WTC11 (cell line): ENCODE data around the gene CBX1.

Experiments used
- ATF6 ChIP-seq: sonication (generic); formaldehyde crosslinking; IDR thresholded peaks from 2 replicates; pipeline ENCODE4 v1.8.1; 2023; ENCODE audit warnings: mild to moderate bottlenecking, missing genetic modification reagents
- CREB1 ChIP-seq: sonication (generic); formaldehyde crosslinking; IDR thresholded peaks from 2 replicates; pipeline ENCODE4 v1.8.0; 2023; ENCODE audit warnings: mild to moderate bottlenecking, missing genetic modification reagents
- CTCF ChIP-seq: fragments of 200-600 bp; IDR thresholded peaks from 2 replicates; pipeline ENCODE4 v1.8.0; 2022; ENCODE audit warnings: antibody characterized with exemption
- GTF2I ChIP-seq: fragments of 250-450 bp; sonication (Bioruptor Pico); conservative IDR thresholded peaks from 2 replicates; pipeline ENCODE4 v1.4.0; 2021; ENCODE audit warnings: mild to moderate bottlenecking
- NR1H2 ChIP-seq: sonication (generic); formaldehyde crosslinking; IDR thresholded peaks from 2 replicates; pipeline ENCODE4 v1.9.0; 2021; ENCODE audit warnings: mild to moderate bottlenecking, moderate library complexity, missing genetic modification reagents
- PRRX2 ChIP-seq: fragments of 250-450 bp; sonication (Bioruptor Pico); IDR thresholded peaks from 2 replicates; pipeline ENCODE4 v1.8.0; 2021; ENCODE audit warnings: mild to moderate bottlenecking
- SP1 ChIP-seq: sonication (generic); formaldehyde crosslinking; conservative IDR thresholded peaks from 2 replicates; pipeline ENCODE4 v1.8.1; 2022; ENCODE audit warnings: missing genetic modification reagents
- TEAD4 ChIP-seq: sonication (generic); formaldehyde crosslinking; IDR thresholded peaks from 2 replicates; pipeline ENCODE4 v1.8.0; 2022; ENCODE audit warnings: mild to moderate bottlenecking, missing genetic modification reagents
- ZBTB43 ChIP-seq: sonication (generic); formaldehyde crosslinking; IDR thresholded peaks from 2 replicates; pipeline ENCODE4 v1.8.1; 2023; ENCODE audit warnings: mild to moderate bottlenecking, missing genetic modification reagents
- ZNF219 ChIP-seq: sonication (generic); formaldehyde crosslinking; IDR thresholded peaks from 2 replicates; pipeline ENCODE4 v1.8.0; 2023; ENCODE audit warnings: missing genetic modification reagents, mild to moderate bottlenecking, borderline replicate concordance
- TF ChIP-seq, protein P1 (sequence below): sonication (generic); formaldehyde crosslinking; IDR thresholded peaks from 2 replicates; pipeline ENCODE4 v1.8.0; 2022; ENCODE audit warnings: mild to moderate bottlenecking, missing genetic modification reagents
- TF ChIP-seq, protein P2 (sequence below): sonication (generic); formaldehyde crosslinking; IDR thresholded peaks from 2 replicates; pipeline ENCODE4 v1.8.1; 2022; ENCODE audit warnings: missing genetic modification reagents, borderline replicate concordance

DNA sequence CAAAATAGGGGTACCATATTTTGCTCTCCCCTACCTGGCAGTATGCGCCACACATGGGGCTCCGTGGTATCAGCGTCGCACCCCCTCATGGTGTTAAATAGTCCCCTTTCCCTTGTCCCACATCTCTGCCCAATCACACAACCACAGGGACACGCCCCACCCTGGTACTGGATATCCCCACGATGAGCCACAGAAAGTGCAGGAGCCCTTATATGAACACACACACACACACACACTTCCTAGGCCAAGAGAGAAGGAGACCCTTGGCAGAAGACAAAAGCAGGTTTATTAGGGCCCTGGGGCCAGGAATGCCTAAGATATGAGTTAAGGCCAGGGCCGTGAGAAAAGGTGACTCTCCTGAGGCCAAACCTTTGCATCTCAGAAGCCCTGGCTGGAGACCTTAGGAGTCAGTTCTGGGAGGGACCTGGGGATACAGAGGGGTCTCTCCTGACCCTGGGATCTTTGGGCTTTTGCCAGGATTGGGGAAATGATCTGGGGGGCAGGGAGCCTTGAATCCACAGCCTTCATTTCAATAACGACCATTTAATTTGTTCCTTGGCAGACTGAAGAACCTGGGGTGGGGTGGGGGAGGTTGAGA, 75.3 kb downstream of the CBX1 start:
- no peak for TF ChIP-seq CTCF
- TF ChIP-seq, protein P1, sequence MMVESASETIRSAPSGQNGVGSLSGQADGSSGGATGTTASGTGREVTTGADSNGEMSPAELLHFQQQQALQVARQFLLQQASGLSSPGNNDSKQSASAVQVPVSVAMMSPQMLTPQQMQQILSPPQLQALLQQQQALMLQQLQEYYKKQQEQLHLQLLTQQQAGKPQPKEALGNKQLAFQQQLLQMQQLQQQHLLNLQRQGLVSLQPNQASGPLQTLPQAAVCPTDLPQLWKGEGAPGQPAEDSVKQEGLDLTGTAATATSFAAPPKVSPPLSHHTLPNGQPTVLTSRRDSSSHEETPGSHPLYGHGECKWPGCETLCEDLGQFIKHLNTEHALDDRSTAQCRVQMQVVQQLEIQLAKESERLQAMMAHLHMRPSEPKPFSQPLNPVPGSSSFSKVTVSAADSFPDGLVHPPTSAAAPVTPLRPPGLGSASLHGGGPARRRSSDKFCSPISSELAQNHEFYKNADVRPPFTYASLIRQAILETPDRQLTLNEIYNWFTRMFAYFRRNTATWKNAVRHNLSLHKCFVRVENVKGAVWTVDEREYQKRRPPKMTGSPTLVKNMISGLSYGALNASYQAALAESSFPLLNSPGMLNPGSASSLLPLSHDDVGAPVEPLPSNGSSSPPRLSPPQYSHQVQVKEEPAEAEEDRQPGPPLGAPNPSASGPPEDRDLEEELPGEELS (CRISPR knock-in tag), result no peak
- no peak for TF ChIP-seq TEAD4 (CRISPR knock-in tag)
- no peak for TF ChIP-seq ATF6 (CRISPR knock-in tag)
- TF ChIP-seq CREB1 (CRISPR knock-in tag), result no peak
- TF ChIP-seq PRRX2 (CRISPR knock-in tag), result no peak
- TF ChIP-seq NR1H2, result no peak
- TF ChIP-seq ZBTB43 (CRISPR knock-in tag), result no peak
- no peak for TF ChIP-seq ZNF219 (CRISPR knock-in tag)
- TF ChIP-seq, protein P2, sequence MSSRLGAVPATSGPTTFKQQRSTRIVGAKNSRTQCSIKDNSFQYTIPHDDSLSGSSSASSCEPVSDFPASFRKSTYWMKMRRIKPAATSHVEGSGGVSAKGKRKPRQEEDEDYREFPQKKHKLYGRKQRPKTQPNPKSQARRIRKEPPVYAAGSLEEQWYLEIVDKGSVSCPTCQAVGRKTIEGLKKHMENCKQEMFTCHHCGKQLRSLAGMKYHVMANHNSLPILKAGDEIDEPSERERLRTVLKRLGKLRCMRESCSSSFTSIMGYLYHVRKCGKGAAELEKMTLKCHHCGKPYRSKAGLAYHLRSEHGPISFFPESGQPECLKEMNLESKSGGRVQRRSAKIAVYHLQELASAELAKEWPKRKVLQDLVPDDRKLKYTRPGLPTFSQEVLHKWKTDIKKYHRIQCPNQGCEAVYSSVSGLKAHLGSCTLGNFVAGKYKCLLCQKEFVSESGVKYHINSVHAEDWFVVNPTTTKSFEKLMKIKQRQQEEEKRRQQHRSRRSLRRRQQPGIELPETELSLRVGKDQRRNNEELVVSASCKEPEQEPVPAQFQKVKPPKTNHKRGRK (CRISPR knock-in tag), result no peak
- TF ChIP-seq SP1, result no peak
- no peak for TF ChIP-seq GTF2I
